NCI-H460 (cell line): ENCODE measurements around the gene FLRT1. TPM values are rescaled to one million over a fixed set of nuclear protein-coding genes. Genes with fewer than 3 reads are reported as not detected.
"Not testable (repeated sequence)": the region's sequence is repeated elsewhere in the genome, so short reads cannot be mapped to it uniquely, and the experiment has no call there.

Experiments used
- DNase-seq: peaks from one replicate; pipeline ENCODE4 v3.0.0-alpha.2; 2016; ENCODE audit warnings: low read depth; ENCODE audit errors: extremely low read depth
- total RNA-seq: library from RNA; depleted of rRNA; stranded (reverse); fragments of >200 nt; shearing (Covaris generic); gene quantifications from 2 replicates; pipeline ENCODE4 v1.2.3, GENCODE V29; 2014

Gene FLRT1
- total RNA-seq, 1 experiment from 2014 or later = 3.0 TPM

DNA sequence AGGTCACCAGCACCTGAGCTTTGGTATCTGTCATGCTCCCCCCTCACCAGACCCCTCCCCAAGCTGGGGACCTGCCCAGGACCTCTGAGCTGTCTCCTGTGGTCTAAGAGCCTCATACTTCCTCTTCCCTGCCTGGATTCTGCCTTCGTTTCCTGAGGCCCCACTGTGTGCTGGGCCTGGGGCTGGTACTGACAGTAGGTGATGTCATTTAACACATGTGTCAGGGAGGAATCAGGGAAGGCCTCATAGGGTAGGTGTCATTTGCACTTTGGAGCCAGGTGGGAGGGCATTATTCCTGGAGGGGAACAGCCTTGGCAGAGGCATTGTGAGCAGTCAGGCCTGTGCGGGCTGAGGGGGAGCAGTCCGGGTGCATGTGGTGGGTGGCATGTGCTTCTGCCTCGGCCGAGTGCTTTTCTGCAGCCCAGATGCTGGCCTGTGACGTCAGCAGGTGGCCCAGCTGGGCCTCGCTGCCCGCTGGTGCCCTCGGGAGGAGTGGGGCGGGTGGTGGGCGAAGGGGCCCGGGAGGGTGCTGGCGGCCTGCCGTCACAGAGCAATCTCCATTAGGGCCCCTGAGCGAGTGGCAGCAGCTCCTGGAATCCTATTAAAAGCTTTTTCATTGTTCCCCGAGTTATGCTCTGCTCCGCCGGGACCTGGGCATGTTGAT, 9.1 kb downstream of the FLRT1 start:
- DNase-seq = no peak

DNA sequence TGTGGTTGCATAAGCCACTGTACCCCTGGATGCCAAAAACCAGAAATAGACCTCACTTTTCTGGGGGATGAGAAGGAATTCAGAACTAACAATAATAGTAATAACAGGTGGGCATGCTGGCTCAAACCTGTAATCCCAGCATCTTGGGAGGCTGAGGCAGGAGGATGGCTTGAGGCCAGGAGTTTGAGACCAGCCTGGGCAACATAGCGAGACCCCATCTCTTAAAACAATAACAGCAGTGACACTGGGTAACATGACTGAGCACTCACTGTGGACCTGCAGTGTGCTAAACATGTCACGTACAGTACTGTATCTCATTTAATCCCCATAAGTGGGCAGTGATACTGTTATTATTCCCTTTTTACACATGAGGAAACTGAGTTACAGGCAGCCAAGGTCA, 10.0 kb downstream of the FLRT1 start:
- no peak for DNase-seq

DNA sequence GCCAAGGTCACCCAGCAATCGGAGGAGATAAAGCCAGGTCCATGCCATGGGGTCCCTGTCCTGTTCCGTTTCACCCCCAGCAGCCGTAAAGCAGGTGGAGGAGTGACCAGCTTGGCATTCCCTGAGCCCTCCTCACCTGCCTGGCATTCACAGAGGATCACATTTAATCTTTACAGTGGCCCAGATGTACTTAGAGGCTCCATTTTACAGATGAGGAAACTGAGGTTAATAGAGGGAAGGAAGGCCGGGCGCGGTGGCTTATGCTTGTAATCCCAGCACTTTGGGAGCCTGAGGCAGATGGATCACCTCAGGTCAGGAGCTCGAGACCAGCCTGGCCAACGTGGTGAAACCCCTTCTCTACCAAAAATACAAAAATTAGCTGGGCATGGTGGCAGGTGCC, 11.6 kb downstream of the FLRT1 start:
- not testable (repeated sequence) for DNase-seq

DNA sequence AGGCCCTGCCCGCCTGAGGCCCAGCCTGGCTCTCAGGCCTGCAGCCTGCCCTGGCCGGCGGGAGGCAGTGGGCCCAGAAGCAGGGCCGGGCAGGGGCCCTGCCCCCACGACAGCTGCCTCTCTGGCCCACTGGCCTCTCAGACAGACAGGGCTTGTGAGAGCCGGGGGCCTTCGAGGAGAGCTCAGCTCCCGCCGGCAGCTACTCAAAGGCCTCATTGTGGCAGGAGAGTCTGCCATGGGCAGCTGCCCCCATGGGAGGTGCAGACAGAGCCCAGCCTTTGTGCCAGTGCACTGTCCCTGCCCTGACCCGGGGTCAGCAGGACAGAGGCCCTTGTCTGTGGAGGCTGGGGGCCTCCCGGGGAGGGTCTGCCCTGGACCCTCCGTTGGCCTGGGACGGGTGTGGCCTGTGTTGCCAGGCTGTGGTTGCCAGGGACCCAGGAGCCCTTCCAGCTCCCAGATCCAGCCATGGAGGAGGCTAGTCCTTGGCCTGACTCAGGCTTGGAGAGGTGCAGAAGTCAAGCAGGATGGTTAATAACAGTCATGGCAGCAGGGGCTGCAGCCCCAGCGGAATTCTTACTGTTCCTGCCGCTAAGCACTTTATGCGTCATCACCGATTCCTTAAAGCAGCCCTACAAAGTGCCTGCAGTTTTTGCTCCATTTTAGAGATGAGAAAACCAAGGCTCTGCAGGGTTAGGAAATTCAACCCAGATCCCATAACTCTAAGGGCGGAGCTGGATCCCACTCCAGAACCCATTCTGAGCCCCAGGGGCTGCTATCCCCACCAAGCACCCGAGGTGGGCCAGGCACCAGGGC, 12.5 kb downstream of the FLRT1 start:
- DNase-seq = no peak

DNA sequence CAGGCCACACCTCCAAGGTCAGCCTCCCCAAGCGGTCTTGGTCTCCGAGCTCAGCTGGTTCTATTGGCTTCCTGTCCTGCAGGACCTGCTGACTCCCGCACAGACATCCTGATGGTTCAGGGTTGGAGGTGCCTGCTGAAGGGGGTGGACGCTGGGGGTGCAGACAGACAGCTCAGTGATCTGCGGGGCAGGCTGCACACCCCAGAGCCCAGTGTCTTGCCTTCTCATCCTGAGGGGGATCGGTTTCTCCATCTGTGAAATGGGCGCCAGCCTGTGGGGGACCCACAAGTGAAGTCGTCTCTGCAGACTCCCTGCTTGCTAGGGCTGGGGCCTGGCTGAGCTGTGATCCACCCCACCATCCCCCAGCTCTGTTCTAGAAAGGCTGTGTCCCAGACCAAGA, 13.8 kb downstream of the FLRT1 start:
- no peak for DNase-seq

DNA sequence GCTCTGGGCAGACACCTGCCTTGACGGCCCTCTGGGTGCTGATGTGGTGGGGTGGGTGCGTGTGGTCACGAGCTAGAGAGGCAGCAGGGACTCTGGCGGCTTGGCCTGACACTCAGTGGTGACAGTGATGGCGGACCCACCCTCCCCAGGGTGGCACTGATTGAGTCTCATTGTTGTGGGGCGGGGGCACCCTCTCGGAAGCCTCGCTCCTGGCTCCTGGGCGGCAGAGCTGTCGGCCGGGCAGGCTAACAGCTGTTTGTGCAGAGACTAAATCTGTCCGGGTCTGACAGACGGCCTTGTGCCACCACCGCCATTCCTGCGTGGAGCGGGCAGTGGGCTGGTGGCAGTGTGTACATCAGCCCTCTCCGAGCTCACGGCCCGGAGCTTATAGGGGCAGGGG, 15.6 kb downstream of the FLRT1 start:
- no peak for DNase-seq

DNA sequence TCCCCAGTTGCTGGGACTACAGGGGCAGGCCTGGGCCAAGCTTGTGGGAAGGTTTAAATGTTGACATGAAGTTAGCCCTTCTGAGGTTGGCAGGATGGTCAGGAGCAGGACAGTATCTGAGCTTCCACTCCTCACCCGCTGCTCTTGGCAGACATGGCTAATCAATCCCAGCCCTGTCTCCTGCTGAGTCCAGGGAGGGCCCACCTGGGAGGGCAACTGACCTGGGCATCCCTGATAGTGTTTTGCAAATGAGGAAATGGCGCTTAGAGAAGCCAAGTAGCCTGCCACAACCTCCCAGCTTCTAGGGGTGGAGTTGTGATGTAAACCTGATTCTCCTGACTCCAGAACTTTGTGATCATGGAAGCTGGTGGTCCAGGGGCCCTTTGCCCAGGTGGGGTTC, 16.7 kb downstream of the FLRT1 start:
- DNase-seq = no peak

DNA sequence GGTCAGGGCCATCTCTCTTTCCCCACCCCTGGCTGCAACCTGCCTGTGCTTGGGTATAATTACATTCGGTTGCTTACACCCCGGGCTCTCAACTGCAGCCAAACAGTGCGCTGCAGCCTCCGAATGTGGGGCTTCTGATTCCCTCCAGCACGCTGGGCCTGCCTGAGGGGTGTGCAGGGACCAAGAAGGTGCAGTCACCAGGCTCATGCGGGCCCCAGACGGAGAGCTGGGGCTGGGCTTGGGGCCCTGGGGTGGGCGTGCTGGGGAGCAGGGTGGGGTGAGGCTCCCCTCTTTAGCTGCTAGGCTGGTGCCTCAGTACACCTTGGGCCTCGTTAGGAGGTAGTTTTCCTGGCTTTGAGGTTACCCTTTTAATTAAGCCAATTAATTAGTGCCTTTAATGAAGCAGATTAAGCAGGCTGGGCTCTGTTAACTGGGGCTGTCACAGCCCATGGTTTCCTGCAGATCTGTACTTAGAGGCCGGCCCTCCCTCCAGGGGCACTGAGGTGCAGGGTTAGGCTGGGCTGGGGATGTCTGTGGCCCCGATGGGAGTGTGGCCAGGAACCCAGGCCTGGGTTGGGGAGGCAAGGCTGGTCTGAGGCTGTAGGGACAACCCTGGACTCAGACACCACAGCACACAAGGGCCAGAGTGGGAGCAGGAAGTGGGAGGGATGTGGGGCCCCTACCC, 17.3 kb downstream of the FLRT1 start:
- DNase-seq = no peak

DNA sequence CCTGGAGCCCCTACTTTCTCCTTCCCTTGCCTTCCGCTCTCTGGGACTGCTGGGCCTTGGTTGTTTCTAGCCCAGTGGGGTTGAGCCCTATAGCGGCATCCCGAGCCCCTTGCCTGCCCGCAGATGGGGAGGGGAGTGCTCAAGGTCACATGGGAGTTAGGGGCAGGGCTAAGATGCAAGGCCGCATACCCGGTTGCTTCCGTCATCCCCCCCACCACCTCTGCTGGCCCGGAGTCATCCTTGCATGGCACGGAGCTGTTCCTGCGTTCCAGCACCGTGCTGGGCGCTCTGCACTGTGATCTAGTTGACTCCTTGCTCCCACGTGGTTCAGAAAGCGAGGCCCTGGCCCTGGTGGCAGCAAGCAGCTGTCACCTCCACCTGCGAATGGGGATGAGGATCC, 18.0 kb downstream of the FLRT1 start:
- no peak for DNase-seq

DNA sequence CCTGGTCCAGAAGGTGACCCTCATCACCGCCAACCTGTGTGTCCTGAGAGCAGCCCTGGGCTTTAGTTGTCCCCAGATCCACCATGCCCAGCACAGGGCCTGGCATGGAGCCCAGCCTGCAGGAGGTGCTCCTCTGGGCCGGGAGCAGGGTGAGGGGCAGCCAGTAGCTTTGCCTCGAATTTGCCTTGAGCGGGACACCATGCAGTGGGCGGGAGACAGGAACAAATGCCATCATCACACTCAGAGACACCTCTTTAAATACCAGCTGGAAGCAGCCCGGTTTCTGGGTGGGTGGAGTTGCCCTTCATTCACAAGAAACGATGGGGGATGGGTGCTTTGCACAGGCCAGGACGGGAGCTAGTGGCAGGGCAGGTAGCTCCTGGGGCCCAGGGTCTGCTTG, 19.3 kb downstream of the FLRT1 start:
- no peak for DNase-seq

DNA sequence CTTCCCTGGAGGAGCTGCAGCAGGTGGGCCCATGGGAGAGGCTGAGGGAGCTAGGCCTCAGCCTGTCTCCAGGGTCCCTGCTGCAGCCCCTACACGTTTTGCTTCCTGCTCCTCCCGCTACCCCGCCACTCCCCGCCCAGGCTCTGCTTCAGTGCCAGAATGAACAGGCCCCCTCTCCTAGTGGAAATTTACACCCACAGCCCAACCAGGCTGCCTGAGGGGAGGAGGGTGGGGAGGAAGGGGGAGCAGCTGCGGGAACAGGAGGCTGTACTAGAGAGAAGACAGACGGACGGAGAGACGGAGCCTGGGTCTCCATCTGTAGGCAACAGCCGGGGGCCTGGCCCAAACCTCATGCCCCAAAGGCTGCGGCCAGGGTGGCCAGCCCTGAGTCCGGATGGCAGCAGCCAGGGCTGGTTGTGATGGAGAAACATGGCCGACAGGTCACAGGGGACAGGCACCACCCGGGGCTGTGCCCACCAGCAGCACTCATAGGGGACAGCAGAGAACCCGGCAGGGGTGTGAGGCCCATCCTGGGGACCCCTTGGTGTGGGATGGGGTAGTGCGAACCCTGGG, 20.6 kb downstream of the FLRT1 start:
- no peak for DNase-seq

DNA sequence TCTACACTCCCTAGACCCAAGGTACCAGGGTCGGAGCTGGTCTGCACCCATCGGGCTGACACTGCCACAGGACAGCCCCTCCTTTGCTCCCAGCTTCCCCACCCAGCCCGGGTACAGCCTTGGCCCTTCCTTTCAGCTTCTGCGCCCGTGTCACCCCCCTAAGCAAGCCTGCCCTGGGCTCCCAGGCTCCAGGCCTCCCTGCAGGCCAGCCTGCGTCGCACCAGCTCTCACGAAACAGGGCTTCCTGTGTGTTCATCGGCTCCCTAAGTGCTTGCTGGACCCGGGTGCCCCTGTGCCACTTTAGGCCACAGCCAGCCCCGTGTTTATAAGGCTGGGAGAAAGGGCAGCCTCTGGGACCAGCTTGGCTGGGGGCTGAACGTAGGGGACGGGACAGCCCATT, 21.1 kb downstream of the FLRT1 start:
- DNase-seq = no peak

DNA sequence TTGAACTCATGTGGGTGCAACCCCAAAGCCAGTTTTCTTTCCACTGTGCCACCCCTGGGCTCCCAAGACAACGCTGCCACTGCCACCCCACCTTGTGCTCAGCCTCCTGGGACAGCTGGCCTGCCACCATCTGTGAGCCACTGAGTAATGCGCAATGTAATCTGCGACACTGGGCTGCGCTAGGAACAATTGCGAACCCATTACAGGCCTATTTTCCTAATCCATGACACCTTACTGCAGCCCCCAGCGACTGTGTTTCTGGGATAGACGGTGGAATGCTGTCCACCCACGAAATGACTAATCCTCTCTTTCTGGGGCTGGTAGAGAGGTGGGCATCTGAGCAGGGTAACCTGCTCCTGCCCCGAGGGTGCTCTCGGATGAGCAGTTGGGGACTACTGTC, 22.2 kb downstream of the FLRT1 start:
- DNase-seq = no peak

DNA sequence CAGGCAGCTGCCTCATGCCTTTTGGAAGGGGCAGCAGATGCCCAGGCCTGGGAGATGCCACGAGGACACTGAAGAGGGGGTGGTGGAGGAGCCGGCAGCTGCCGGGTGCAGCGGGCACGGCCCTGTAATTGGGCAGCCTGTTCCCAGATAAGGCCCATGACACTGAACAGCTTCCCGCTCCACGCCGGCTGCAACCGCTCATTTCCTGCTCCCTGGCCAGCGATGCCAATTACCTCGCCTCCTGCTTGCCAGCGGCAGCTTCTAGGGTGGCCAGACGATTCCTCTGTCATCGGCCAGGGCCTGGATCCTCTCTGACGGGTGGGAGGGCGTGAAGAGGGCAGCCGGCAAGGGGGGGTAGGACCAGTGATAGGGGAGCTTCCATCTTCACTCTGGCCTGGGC, 22.8 kb downstream of the FLRT1 start:
- no peak for DNase-seq

DNA sequence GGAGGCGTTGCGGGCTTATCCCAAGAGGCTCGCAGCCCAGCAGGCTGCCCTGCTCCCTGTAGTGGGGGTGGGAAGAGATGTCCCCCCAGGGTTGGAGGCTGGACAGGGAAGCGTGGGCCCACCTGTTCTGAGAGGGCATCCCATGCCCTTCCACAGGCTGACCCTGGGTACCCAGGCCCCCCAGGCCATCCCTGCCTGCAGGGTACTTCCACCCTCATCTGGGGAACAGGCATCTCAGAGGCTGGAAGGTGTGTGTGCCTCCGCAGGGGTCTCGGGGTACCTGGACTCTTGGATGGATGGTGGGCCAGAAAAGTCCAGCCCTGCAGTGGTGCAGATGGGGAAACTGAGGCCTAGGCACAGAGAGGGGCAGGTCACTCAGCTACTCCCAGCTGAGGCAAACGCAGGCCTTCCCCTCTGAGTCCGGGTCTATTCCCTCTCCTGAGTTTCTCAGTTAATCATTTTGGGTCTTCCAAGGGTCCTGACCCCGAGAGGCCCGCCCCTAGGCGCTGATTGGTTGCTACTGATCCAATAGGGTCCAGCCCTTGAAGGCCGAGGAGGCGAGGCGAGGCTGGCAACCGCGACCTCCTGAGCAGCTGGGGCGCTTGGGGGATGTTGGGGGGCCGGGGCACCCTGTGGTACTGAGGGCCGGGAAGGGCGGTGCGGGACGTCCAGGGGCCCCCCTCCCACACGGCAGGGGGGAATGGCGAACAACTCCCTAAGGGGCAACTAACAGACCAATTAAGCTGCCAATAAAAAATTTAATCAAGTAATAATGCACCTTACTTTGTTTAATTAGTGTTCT, 23.8 kb downstream of the FLRT1 start:
- no peak for DNase-seq

DNA sequence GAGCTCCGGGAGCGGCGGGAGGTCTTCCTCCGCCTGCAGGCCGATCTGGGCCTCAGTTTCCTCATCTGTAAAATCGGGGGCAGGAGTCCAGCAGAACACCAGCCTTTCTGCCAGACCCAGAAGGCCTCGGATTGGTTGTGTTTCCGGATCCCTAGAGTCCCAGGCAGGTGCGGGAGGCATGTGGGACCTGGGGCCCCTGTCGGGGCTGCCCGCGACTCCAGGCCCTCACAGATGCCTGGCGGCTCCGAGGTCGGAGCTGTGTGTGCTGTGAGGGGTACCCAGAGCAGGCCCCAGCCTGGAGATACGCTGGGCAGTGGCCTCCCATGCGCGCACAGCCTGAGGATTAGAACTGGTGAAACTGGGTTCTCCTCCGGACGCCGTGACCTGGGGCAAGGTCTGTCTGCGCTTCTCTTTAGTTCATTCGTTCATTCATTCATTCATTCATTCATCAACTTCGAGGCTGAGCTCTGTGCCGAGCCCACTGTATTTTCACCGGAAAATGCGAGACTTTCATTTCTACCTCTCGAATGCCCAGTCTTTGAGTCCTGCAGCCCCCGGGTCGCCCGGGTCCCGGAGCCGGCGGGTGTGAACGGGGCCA, 24.6 kb downstream of the FLRT1 start:
- DNase-seq = no peak

DNA sequence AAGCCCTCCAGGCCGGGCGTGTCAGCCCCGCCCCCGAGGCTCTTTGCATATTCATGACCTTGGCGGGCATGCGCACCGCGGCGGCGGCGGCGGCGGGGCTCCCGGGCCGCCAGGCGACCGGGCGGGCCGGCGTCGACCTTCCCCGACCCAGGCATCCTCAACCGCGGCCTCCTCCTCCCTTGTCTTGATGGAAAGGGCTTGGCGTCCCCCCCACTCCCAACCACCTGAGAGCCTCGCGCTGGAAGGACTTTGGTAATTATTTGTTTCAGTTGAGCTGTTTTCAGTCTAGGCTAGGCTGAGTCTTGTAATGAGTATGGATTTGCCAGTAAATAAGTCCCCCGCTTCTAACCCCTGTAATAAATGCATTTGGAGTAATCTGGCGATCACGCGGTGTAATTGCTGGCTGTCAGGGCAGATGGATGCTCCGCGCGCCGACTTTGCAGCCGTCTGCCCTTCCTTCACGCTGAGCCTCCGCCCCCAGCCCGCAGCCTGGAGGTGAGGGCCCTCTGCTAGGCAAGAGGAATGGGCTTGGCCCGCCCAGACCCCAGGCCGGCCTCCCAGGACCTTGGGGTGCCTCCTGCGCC, 25.2 kb downstream of the FLRT1 start:
- DNase-seq = no peak

DNA sequence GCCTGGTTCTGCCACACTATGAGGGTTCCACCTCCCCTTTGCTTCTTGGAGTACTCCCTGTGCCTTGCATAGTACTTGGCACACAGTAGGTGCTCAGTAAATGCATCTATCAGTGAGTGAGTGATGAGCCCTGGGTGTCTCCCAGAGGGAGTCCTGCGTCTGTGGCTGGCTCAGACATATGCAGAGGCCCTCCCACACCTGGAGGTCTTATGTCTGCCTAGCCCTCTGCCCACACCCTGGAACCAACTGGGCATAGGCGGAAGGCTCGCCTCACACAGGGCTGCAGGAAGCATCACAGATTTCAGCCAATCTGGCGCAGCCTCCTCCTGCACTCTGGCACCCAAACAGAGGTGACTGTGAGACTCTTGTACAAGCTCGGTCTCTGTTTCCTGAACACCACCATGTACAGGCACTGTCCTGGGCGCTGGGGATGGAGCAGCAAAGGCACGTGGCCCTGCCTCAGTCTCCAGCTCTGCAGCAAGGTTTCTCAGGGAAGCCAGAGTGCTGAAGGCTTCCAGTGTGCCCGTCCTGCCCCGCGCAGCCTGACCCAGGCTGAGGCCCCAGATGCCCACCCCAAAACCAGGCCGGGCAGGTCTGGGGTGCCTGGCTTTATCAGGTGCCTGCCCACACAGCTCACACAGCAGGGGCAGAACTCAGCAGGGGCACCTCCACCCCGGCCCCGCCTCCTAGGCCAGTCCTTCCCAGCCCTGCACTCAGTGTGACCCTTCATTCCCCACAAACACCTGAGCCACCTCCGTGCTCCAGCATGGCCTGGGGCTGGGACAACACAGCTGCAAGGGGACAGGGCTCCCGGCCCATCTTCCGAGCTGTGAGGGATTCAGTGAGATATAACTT, 26.7 kb downstream of the FLRT1 start:
- DNase-seq = no peak

DNA sequence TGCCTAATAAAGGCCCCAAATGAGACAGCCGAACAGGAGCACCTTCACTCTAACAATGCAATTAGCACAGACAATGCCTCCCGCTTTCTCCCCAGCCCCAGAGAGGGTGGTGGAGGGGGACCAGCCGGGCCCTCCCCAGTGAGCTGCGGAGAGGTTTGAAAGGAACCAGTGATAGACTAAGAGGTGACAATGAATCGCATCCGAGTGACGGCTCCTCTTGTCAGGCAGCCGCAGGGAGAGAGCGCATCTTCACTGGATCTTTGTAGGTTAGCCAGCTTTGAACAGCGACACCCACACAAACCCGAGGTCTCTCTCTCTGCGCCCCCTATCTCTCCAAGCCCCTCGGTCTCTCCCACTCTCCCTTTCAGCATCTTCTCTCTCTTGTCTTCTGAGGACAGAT, 28.0 kb downstream of the FLRT1 start:
- no peak for DNase-seq
